NCI-H1048 (cell line): Measurements from ENCODE around the gene DPYSL5.
"Not testable (repeated sequence)": the region's sequence is repeated elsewhere in the genome, so short reads cannot be mapped to it uniquely, and the experiment has no call there.

Source experiments
- DNase-seq: peaks from one replicate; lab custom pipeline; 2025; lab: John Stamatoyannopoulos, UW

DPYSL5 gene, protein sequence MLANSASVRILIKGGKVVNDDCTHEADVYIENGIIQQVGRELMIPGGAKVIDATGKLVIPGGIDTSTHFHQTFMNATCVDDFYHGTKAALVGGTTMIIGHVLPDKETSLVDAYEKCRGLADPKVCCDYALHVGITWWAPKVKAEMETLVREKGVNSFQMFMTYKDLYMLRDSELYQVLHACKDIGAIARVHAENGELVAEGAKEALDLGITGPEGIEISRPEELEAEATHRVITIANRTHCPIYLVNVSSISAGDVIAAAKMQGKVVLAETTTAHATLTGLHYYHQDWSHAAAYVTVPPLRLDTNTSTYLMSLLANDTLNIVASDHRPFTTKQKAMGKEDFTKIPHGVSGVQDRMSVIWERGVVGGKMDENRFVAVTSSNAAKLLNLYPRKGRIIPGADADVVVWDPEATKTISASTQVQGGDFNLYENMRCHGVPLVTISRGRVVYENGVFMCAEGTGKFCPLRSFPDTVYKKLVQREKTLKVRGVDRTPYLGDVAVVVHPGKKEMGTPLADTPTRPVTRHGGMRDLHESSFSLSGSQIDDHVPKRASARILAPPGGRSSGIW

GRCh38 chr2:26847655-26848335 is at the start of gene DPYSL5:
TSS of gene DPYSL5 (plus strand) at chr2:26848132. CDS start at chr2:26898500, 50,368 bp downstream.
- peak; percentile 80 for DNase-seq

GRCh38 chr2:26801328-26801727 is 46.6 kb upstream of the DPYSL5 start:
- DNase-seq, result no peak

DNA sequence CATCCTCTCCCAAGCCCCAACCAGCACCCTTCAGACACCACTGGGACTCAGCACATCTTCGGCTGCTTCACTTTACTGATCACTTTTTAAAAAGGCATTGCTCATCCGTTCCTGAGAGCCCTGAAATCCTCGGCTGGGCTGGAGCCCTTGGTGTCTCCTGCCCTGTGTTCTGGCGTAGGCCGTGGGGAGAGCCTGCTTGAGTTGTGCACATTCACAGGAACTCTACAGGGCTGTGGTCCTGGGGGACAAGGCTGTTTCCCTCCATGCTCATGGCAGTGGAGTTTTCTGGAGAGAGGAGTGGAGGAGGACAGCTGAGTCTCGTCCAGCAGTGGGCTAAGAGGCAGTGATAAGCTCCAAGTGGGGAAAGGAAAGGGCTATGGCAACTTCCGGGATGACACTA is 46.1 kb upstream of the DPYSL5 start:
- DNase-seq, result no peak

- DNase-seq, result no peak
Observed at GRCh38 chr2:26805241-26805676, 42.7 kb upstream of the DPYSL5 start.

GRCh38 chr2:26807788-26808460 is 40.0 kb upstream of the DPYSL5 start:
- no peak for DNase-seq

DNA sequence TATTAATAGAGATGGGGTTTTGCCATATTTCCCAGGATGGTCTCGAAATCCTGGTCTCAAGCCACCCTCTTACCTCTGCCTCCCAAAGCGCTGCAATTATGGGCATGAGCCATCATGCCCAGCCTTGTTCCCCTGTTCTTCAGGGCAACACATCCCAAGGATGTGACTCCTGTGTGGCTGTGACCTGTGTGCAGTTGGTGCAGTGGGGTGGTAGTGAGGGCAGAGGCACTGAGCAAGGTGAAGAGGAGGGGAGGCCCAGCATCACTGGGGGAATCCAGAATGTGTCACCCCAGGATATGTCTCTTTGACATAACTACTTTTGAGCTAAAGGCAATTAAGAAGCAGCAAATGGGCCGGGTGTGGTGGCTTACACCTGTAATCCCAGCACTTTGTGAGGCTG is 38.7 kb upstream of the DPYSL5 start:
- DNase-seq, result no peak

DNA sequence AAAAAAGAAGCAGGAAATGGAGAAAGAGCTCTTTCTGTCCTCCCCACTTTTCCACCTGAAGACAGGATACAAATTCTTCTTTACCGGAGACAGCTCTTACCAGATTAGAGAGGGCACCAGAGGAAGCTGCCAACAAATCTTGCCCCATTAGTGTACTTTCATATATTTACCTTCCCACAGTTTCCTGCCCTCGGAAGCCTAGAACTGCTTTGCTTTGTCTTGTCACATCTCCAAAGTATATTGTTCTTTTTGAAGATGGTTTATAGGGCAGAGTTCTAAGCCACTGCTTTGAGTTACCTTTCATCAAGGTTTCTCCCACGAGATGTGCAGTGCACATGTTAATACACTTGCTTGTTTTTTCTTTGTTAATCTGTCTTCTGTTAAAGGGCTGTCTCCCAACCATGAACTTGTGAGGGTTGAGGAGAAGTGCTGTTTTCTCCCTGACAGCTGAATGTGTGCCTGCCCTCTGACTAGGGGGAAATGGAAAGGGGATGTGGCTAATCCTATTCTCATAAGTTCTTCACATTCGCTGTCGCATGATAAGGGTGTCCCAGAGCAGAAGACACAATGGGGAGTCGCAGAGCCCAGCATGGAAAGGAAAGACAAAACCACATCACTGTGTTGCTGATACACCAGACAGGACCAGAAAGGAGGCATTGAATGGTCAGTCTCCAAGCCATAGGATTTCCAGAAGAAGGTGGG is 37.9 kb upstream of the DPYSL5 start:
- DNase-seq, result no peak

DNA sequence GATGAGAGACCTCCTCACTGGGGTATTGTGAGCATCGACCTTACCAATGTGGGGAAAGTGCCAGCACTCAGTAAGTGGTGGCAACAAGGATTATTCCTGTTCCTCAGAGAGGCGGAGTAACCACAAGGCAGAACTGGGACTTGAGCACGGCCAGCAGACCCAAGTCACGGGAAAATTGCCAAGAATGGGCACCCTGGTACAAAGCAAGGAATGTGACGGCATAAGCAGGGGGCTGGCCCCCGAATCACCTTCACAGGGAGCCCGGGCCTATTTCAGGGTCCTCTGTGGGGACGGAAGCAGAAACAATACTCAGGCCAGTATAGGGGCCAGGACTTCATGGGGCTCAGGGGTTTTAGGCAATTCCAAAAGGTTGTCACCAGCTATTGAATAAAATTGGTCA is 36.7 kb upstream of the DPYSL5 start:
- DNase-seq, result no peak

GRCh38 chr2:26811791-26812694 is 35.9 kb upstream of the DPYSL5 start:
- no peak for DNase-seq

DNA sequence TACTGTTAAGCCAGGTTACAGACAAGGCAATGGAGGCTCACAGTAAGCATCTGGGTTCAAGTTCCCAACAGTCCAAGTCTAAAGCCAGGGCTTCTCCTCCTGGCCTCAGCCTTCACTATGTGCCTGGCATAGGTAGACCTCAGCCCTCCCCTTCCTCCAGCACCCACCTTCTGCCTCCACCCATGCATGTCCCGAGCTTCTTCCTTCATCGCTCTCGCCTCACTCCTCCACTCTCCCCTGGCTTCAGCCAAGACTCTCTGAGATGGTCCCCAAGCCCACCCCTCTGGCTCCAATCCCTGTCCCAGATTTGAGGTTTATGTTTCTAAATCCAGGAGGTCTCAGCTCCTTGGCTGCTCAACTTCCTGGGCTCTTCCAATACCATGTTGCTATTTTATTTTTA is 35.2 kb upstream of the DPYSL5 start:
- no peak for DNase-seq

GRCh38 chr2:26814072-26814765 is 33.7 kb upstream of the DPYSL5 start:
- DNase-seq, result not testable (repeated sequence)

DNA sequence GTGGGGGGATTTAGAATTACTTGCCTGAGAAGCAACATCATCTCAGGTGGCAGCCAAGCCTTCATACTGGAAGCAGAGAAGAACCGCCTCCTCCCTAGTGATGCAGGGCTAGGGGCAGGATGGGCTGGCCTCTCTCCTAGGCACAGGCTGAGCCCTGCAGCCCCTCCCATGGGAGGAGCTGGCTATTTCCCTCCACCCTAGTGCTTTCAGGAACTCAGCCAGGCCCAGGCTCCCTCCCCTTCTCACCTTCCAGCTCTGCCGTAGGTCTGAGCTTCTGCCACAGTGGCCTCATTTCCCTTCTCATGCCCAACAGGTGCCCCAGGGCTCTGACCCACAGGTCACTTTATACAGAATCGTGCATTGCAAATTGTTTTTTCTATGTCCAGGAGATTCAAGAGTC is 31.0 kb upstream of the DPYSL5 start:
- no peak for DNase-seq

- no peak for DNase-seq
Observed at GRCh38 chr2:26818255-26818654, 29.7 kb upstream of the DPYSL5 start.

- no peak for DNase-seq
Observed at GRCh38 chr2:26818972-26819371, 29.0 kb upstream of the DPYSL5 start.

DNA sequence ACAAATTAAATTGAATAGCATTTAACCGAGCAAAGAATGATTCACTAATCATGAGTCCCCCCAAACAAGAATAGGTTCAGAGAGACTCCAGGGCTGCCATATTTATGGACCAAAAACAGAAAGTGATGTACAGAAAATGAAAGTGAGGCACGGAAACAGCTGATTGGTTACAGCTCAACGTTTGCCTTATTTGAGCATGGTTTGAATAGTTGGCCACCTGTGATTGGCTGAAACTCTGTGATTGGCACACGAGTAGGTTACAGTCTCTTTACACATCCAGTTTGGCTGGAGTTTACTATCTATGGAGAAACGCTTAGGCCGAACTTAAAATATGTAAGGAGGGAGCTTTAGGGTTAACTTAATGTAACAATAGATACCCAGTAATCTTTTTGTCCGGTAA is 27.0 kb upstream of the DPYSL5 start:
- no peak for DNase-seq

DNA sequence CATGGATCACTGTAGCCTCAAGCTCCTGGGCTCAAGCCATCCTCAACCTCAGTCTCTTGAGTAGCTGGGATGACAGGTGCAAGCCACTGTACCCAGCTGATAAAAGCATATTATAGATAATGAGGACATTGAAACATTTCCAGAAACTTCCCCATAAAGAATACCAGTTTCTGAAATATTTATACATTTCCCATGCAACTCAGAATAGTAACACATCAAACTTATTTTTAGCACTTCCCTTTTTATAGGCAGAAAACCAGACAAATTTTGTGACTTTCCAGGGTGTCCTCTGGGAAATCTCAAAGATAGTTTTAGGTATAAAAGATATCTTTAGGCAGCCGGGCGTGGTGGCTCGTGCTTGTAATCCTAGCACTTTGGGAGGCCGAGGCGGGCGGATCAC is 25.1 kb upstream of the DPYSL5 start:
- DNase-seq, result no peak

DNA sequence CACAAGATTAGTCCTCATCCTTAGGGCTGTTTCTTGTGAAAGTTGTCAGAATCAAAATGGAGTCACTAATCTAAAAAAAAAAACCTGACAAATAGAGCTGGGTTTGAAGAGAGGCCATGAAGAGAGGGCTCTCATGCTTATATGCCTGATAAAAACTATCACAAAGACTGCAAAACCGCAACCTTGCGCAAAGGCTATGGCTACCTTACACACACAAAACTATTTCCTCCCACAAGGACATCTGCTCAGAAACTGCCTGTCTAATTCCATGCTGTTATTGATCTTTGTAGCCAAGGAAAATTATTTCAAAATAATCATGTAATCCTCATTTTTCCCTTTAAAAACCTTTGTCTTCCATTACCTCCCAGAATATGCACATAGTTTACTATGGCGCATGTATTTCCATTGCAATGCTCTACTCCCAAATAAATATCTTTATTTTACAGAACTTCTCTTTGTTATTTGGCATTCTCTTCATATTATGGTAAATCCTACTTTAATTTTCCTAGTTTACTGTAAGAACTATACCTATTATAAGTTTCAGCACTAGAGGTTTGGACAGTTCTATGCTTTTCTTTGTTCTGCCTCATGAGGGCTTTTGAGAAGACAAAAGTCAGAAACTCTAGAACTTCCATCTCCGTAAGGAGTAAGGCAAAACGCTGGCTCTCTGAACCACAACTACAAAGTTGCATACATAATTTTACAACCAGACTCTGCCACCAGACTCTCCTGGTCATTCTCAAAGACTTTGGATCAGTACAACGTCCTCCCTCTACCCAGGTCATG is 9.6 kb upstream of the DPYSL5 start:
- no peak for DNase-seq

- no peak for DNase-seq
Observed at GRCh38 chr2:26840937-26841610, 6.9 kb upstream of the DPYSL5 start.

- DNase-seq, result no peak
Observed at GRCh38 chr2:26843041-26843440, 4.9 kb upstream of the DPYSL5 start.
